Ectodermal cell (in vitro differentiated cells): Measurements from ENCODE around the gene FBL. TPM values are rescaled to one million over a fixed set of nuclear protein-coding genes. Genes with fewer than 3 reads are reported as not detected.
"Not testable (repeated sequence)": the region's sequence is repeated elsewhere in the genome, so short reads cannot be mapped to it uniquely, and the experiment has no call there.

Experiments
- H3K27ac ChIP-seq: 2 replicates; pipeline ENCODE4 v1.7.0; 2013; ENCODE audit warnings: mild to moderate bottlenecking, low read depth, low read length; ENCODE audit not compliant: insufficient read depth, poor library complexity, severe bottlenecking
- H3K27me3 ChIP-seq: 2 replicates; pipeline ENCODE4 v1.7.0; 2013; ENCODE audit warnings: mild to moderate bottlenecking, low read length; ENCODE audit not compliant: insufficient read depth, control insufficient read depth, poor library complexity, severe bottlenecking
- H3K36me3 ChIP-seq: one replicate; pipeline ENCODE4 v1.7.0; 2013; ENCODE audit warnings: low read length; ENCODE audit not compliant: control insufficient read depth, insufficient read depth
- H3K4me1 ChIP-seq: one replicate; pipeline ENCODE4 v1.7.0; 2013; ENCODE audit warnings: low read length; ENCODE audit not compliant: control insufficient read depth, insufficient read depth
- H3K4me3 ChIP-seq: 2 replicates; pipeline ENCODE4 v1.7.0; 2013; ENCODE audit warnings: low read depth, low read length, control low read depth; ENCODE audit not compliant: insufficient read depth
- H3K9me3 ChIP-seq: 2 replicates; pipeline ENCODE4 v1.7.0; 2013; ENCODE audit warnings: mild to moderate bottlenecking, low read length, moderate library complexity; ENCODE audit not compliant: control insufficient read depth
- WGBS, 2 experiments: methylation state at CpG; one replicate each; pipeline ENCODE4 v1.1.7; 2013; ENCODE audit warnings: missing lambda C conversion rate in 2 of 2; 5-methylcytosine and 5-hydroxymethylcytosine counted together
- polyA plus RNA-seq, 4 experiments: library from polyadenylated mRNA; stranded (reverse); fragments of 50-300 nt; gene quantifications; one replicate each; pipeline ENCODE4 v1.2.3, GENCODE V29; 2013

The FBL gene
- 446 TPM for polyA plus RNA-seq (2013, experiment 1 of 4)
- polyA plus RNA-seq (2013, experiment 2 of 4) = 415 TPM
- 359 TPM for polyA plus RNA-seq (2013, experiment 3 of 4)
- 352 TPM for polyA plus RNA-seq (2013, experiment 4 of 4)

- H3K27ac ChIP-seq = no peak within 1 kb of the TSS
- peaks cover 20% of the 10 kb centered on the region for H3K4me1 ChIP-seq
- 0% methylated on average over 57 of the region's 57 CpGs for WGBS, 2 experiments
These were observed at the start of gene FBL for GRCh38 chr19:39845933-39846677. TSS of gene FBL (minus strand) at chr19:39846379. CDS start at chr19:39846300, 79 bp downstream.

GRCh38 chr19:39895096-39895495, 48.9 kb upstream of the FBL start:
- H3K9me3 ChIP-seq, H3K4me3 ChIP-seq, H3K36me3 ChIP-seq, H3K27me3 ChIP-seq, H3K4me1 ChIP-seq, H3K27ac ChIP-seq: not testable (repeated sequence)
- 91 to 94% methylated on average over 7 of the region's 11 CpGs for WGBS, 2 experiments

More at GRCh38 chr19:39845933-39846677, at the start of gene FBL:
- H3K4me3 ChIP-seq = peak within 1 kb of the TSS; percentile 91
- H3K36me3 ChIP-seq = no peaks in the 10 kb centered on the region
- H3K9me3 ChIP-seq = no peaks in the 10 kb centered on the region
- H3K27me3 ChIP-seq = no peaks in the 10 kb centered on the region

GRCh38 chr19:39894236-39894606, 48.0 kb upstream of the FBL start:
- not testable (repeated sequence) for H3K27ac ChIP-seq, H3K4me3 ChIP-seq, H3K36me3 ChIP-seq, H3K4me1 ChIP-seq, H3K27me3 ChIP-seq, H3K9me3 ChIP-seq
- no CpG with 5 or more reads among the region's 16 CpGs for WGBS, 2 experiments

- H3K27me3 ChIP-seq, H3K9me3 ChIP-seq, H3K4me1 ChIP-seq, H3K27ac ChIP-seq, H3K4me3 ChIP-seq, H3K36me3 ChIP-seq: not testable (repeated sequence)
- 84 to 89% methylated on average over 15 to 19 of the region's 29 CpGs for WGBS, 2 experiments
These were observed 47.4 kb upstream of the FBL start for GRCh38 chr19:39893366-39894235.

- H3K27ac ChIP-seq = not testable (repeated sequence)
- 76% methylated on average over 5 of the region's 5 CpGs for WGBS, 2 experiments
These were observed 46.3 kb upstream of the FBL start for GRCh38 chr19:39892506-39892902.

GRCh38 chr19:39891660-39892505, 45.7 kb upstream of the FBL start:
- H3K4me1 ChIP-seq, H3K27ac ChIP-seq, H3K9me3 ChIP-seq, H3K4me3 ChIP-seq, H3K36me3 ChIP-seq, H3K27me3 ChIP-seq: not testable (repeated sequence)
- 95% methylated on average over 64 of the region's 64 CpGs for WGBS, 2 experiments

More at GRCh38 chr19:39892506-39892902, 46.3 kb upstream of the FBL start:
- H3K4me3 ChIP-seq, H3K9me3 ChIP-seq, H3K27me3 ChIP-seq, H3K4me1 ChIP-seq, H3K36me3 ChIP-seq: not testable (repeated sequence)

- 86 to 88% methylated on average over 17 of the region's 17 CpGs for WGBS, 2 experiments
- no peaks in the 10 kb centered on the region for H3K9me3 ChIP-seq
These were observed 44.8 kb upstream of the FBL start for GRCh38 chr19:39890755-39891551.

GRCh38 chr19:39889872-39890754, 43.9 kb upstream of the FBL start:
- not testable (repeated sequence) for H3K27ac ChIP-seq, H3K27me3 ChIP-seq, H3K36me3 ChIP-seq, H3K4me1 ChIP-seq, H3K4me3 ChIP-seq, H3K9me3 ChIP-seq
- 93 to 95% methylated on average over 18 of the region's 20 CpGs for WGBS, 2 experiments

More at GRCh38 chr19:39890755-39891551, 44.8 kb upstream of the FBL start:
- Histone ChIP-seq H3K27ac (no peak overlapping the region), H3K4me3 (no peak overlapping the region), H3K4me1 (no peaks in the 10 kb centered on the region), H3K36me3 (no peaks in the 10 kb centered on the region), H3K27me3 (no peaks in the 10 kb centered on the region)
